Measurements from ENCODE around the gene ALDH1L2.
A peak's percentile ranks its signal among the peaks of the same experiment; 100 is the strongest.

The ALDH1L2 gene

DNA sequence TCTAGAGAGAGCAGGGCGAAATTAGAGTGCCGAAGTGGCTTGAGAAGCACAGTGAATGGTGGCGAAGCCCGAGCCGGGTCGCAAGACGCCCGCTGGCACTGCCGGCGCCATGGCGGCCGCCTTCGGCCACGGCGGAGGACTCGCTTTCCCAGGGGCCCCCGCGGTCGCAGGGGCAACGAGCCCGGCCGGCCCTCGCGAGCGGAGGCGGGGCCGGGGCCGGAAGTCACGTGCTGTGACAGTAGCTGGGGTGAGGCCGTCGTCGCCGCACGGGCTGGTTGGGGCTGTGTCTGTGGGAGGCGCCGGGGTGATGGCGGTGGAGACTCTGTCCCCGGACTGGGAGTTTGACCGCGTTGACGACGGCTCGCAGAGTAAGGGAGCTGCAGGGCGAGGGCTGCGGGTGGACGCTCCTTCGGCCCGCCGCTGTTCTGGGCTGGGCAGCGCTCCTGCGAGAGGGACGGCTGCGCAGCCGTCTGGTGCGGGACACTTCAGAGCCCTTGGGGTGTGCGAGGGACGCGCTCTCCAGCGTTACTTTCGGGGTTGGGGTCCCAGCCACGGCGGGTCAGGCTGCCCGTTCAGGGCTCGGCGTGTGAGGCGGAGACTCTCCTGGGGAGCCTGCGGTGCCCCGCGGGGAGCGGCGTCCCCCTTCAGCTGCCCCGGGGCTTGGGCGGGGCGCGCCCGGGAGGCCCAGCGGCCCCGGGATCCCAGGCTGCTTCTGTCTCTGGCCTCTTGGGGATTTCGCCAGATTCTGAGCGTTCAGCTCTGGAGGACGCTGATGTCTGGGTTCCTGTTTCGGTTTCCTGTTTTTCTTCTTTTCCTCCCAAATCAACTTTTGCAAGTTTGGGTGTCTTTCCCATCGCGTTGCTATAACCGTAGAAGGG lies 23.5 kb upstream of the ALDH1L2 start, which contains the start of gene WASHC4:
Gene WASHC4, plus strand, starts transcription at position 238 of the 878 bp plus-strand sequence. Its CDS starts 70 bp downstream, at position 308.
- no peak for TF ChIP-seq CTCF (IDR thresholded peaks at IDR 0.05; ENCODE audit: insufficient read depth, missing control alignments)
- peak; percentile 74 for DNase-seq (ENCODE audit: insufficient read length, low spot score)

GRCh38 chr12:105107171-105107493 lies 22.9 kb upstream of the ALDH1L2 start:
- FAIRE-seq (no peak), DNase-seq (ENCODE audit: insufficient read length, low spot score) (no peak)
- no peak for TF ChIP-seq CTCF (IDR thresholded peaks at IDR 0.05; ENCODE audit: insufficient read depth, missing control alignments)

More for the DNA sequence above, 23.5 kb upstream of the ALDH1L2 start, which contains the start of gene WASHC4:
- FAIRE-seq = no peak

DNA sequence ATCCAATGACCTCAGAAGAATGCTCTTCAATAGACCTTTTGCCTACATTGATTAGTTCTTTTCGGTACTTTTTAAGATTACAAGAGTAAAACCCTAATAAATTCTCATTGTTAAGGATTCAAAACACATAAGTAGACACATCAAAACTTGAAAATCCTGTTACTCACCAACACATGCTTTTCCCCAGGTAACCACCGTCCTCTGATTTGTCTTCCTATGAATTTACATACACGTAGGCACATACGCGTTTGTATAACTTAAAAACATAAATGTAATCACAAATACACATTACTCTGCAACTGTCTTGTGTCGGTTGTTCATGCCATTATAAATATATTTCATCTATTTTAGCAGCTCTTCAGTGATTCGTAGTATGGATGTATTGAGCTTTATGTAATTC lies 22.4 kb upstream of the ALDH1L2 start:
- FAIRE-seq (no peak), DNase-seq (ENCODE audit: insufficient read length, low spot score) (no peak)
- TF ChIP-seq CTCF (IDR thresholded peaks at IDR 0.05; ENCODE audit: insufficient read depth, missing control alignments) = no peak

- DNase-seq (ENCODE audit: insufficient read length, low spot score) (no peak), FAIRE-seq (no peak)
- no peak for TF ChIP-seq CTCF (IDR thresholded peaks at IDR 0.05; ENCODE audit: insufficient read depth, missing control alignments)
Observed at GRCh38 chr12:105104762-105105161, 20.5 kb upstream of the ALDH1L2 start.

GRCh38 chr12:105102673-105103072 lies 18.4 kb upstream of the ALDH1L2 start:
- DNase-seq (ENCODE audit: insufficient read length, low spot score) (no peak), FAIRE-seq (no peak)
- no peak for TF ChIP-seq CTCF (IDR thresholded peaks at IDR 0.05; ENCODE audit: insufficient read depth, missing control alignments)

- peak; percentile 20 for TF ChIP-seq CTCF (IDR thresholded peaks at IDR 0.05; ENCODE audit: insufficient read depth, missing control alignments)
- DNase-seq (ENCODE audit: insufficient read length, low spot score) (no peak), FAIRE-seq (no peak)
Observed at GRCh38 chr12:105100998-105101397, 16.7 kb upstream of the ALDH1L2 start.

Data from D721Med (cell line).